GM12864 (cell line): ENCODE data around the gene ARL6IP5.

Experiments used
- DNase-seq: peaks from one replicate; pipeline ENCODE4 v3.0.0-alpha.2; 2011; ENCODE audit warnings: low read depth
- H3K4me3 ChIP-seq: 2 replicates; pipeline ENCODE4 v1.5.1; 2011; ENCODE audit warnings: mild to moderate bottlenecking, low read depth, low read length, control low read depth
- CTCF ChIP-seq: IDR thresholded peaks from 2 replicates; pipeline ENCODE4 v1.5.1; 2011; ENCODE audit warnings: low read depth, mild to moderate bottlenecking, moderate library complexity, low read length, control low read depth, inconsistent platforms; ENCODE audit errors: missing control alignments

The ARL6IP5 gene

GRCh38 chr3:69058947-69059224, 25.9 kb upstream of the ARL6IP5 start:
- no peak overlapping the region for H3K4me3 ChIP-seq
- TF ChIP-seq CTCF = no peak
- no peak for DNase-seq

GRCh38 chr3:69059688-69060087, 25.0 kb upstream of the ARL6IP5 start:
- TF ChIP-seq CTCF = no peak
- no peak for DNase-seq

GRCh38 chr3:69063636-69064035, 21.1 kb upstream of the ARL6IP5 start:
- no peak for DNase-seq
- no peak overlapping the region for H3K4me3 ChIP-seq
- TF ChIP-seq CTCF = no peak

More at GRCh38 chr3:69059688-69060087, 25.0 kb upstream of the ARL6IP5 start:
- H3K4me3 ChIP-seq = no peak overlapping the region

GRCh38 chr3:69065318-69065964, 19.3 kb upstream of the ARL6IP5 start:
- H3K4me3 ChIP-seq = no peak overlapping the region
- no peak for DNase-seq
- TF ChIP-seq CTCF = no peak

GRCh38 chr3:69066121-69066520, 18.6 kb upstream of the ARL6IP5 start:
- TF ChIP-seq CTCF = no peak
- no peak for DNase-seq
- no peak overlapping the region for H3K4me3 ChIP-seq

- no peak for DNase-seq
- no peak overlapping the region for H3K4me3 ChIP-seq
- no peak for TF ChIP-seq CTCF
These were observed 11.8 kb upstream of the ARL6IP5 start for GRCh38 chr3:69072928-69073327.
